Measurements from ENCODE around the gene CEP97.
A peak's percentile ranks its signal among the peaks of the same experiment; 100 is the strongest.

CEP97 gene

DNA sequence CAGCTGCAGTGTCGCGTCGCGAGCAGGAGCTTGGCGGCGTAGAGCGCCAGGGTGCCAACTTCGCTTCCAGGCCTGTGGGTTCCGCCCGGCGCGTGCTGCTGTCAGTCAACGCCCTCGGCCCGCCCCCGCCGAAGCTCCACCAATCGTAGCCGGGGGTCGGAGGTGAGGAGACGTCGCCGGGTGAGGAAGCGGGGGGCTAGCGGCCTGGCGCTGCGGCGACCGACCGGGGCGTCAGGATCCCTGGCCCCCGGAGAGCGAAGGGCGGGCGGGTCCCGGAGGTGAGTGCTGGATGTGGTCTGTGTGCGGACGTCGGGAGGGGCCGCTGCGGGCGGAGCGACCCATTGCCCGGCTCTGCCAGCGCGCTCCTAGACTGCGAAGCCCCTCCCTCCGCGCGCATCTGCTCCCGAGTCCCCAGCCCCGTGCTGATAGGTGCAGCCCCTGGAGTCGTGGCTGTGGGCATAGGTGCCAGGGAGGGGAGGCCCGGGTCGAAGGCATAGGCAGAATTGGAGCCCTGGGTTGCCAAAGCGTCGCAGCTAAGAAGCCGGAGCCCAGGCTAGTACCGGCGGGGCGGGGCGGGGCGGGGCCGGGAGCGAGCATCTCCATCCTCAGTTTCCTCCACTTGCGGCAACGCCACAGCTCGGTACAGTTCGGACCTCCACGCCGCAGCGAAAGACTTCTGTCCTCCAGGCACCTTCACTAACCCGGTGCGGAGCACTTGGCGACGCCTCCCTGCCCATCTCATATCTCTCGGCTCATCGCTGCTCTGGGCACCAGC lies 54.8 kb downstream of the CEP97 start, which contains the start of gene NXPE3:
Gene NXPE3, plus strand, starts transcription at position 165 of the 775 bp plus-strand sequence. CDS start 6,386 bp downstream, outside the sequence.
- peak; percentile 94 for DNase-seq

GRCh38 chr3:101779822-101780381 lies 55.5 kb downstream of the CEP97 start:
- no peak for DNase-seq

DNA sequence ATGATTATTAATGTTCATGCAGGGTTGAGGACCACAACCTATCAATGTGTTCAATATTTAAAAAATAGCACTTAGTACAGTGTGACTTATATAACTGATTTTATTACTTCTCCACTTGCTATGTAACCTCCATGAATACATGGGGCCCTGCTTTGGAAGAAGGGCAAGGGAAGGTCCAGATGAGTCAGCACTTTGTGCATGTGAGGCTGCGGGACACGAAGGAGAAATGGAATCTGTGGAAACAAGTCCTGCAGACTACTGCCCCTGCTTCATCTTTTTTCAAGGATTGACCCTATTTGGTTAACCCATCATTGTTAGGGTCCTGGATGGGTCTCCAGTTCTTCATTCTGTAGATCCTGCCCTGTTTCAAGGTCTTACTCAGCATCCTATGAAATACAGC lies 56.2 kb downstream of the CEP97 start:
- DNase-seq: no peak

GRCh38 chr3:101781166-101781565 lies 56.8 kb downstream of the CEP97 start:
- no peak for DNase-seq

- DNase-seq: peak; percentile 29
These were observed 60.6 kb downstream of the CEP97 start for GRCh38 chr3:101784855-101785613.

GRCh38 chr3:101791778-101792177 lies 67.4 kb downstream of the CEP97 start:
- no peak for DNase-seq

- DNase-seq: no peak
These were observed 71.8 kb downstream of the CEP97 start for GRCh38 chr3:101796077-101796680.

- DNase-seq: no peak
These were observed 76.8 kb downstream of the CEP97 start for GRCh38 chr3:101801174-101801573.

DNA sequence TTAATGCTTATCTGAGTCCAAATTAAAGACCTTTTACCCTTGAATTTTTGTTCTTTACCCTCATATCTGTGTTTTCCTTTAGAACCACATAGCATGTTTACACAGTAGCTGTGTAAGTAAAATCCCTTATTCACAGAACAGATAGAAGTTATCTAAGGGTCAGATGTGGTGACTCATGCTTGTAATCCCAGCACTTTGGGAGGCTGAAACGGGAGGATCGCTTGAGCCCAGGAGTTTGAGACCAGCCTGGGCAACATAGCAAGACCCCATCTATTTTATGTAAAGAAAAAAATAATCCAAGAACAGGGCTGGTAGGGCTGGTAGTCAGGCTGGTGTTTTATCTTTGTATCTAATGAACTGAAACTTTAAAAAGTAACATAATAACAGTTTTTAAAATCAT lies 77.8 kb downstream of the CEP97 start:
- no peak for DNase-seq

GRCh38 chr3:101803173-101803782 lies 78.9 kb downstream of the CEP97 start:
- peak; percentile 79 for DNase-seq

- no peak for DNase-seq
These were observed 79.5 kb downstream of the CEP97 start for GRCh38 chr3:101803939-101804338.

GRCh38 chr3:101806491-101806890 lies 82.1 kb downstream of the CEP97 start:
- no peak for DNase-seq

- DNase-seq: no peak
These were observed 83.5 kb downstream of the CEP97 start for GRCh38 chr3:101807888-101808287.

DNA sequence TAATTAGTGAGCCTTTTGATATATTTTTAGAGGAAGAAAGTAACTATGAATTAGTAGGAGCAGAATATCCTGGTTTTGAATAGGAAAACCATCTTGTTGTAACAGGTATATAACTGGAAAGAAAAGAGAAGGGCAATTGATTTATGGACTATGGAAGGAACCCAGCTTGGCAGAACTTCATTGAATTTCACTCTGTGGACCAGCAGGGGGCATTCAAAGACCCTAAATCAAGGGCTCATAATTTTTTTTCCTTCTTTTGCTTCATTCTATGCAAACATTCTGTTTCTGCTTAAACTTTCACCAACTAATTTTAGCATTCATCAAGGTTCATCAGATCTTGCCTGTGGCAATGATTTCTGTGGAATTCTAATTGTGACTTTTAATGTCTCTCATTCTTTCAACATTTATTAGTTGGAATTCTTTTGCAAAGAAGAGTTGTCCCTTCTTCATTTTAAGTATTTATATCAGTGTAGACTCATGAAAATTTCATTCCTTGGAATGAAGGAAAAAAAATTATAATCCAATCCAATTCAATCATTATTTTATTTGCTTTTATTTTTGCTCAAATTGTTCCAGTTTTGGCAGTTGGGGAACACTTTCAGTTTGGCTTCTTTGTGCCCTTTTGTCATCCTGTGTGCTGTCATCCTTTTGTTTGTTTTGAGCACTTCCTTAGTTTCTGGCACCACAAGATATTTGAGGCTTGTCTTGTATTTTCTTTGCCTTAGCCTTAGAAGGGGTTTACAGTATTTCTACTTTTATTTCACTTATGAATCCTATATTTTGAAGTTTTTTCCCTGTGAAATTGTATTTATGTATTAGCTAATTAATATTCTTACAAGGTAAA lies 85.0 kb downstream of the CEP97 start:
- DNase-seq: peak; percentile 67

- peak; percentile 20 for DNase-seq
These were observed 85.6 kb downstream of the CEP97 start for GRCh38 chr3:101810022-101810418.

DNA sequence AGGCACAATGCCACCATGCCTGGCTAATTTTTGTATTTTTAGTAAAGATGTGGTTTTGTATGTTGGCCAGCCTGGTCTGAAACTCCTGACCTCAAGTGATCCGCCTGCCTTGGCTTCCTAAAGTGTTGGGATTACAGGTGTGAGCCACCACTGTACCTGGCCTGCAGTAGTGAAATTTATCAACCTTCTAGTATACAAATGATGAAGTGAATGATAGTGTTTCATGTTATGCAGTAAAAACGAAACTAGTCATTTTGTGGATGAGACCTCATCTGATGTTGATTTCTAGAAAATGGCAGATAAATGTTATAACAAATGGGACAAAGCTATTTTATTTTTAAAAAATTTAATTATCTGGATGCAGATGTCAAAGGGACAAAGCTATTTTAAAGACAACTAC lies 87.5 kb downstream of the CEP97 start:
- no peak for DNase-seq

- DNase-seq: no peak
These were observed 88.5 kb downstream of the CEP97 start for GRCh38 chr3:101812895-101813294.

DNA sequence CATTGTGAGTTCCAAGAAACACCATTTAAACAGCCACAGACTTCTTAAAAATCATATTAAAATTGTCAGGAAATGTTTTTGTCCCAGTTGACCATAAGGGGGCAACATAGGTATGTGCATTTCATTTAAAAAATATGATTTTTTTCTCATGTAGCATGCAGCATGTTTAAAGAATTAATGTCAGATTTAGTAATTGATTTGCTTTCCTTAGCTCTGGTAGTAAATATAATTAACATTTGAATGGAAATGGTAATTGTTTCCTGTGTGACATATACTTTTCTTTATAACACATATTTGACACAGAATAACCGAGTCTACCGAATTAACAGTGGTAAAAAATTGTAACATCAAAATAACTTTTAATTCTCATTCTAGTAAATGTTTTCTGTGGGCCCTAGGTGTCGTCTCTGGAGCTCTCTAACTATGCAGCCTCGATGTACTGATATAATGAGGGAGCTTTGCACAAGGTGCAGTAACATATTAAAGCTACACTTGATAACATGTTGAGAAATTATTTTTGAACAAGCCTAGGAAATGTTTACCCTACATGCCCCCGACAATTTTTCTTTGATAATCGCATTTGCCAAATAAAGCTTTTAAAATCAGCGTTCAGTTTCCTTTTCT lies 89.5 kb downstream of the CEP97 start:
- peak; percentile 60 for DNase-seq

GRCh38 chr3:101814835-101815234 lies 90.4 kb downstream of the CEP97 start:
- no peak for DNase-seq

- DNase-seq: no peak
These were observed 92.1 kb downstream of the CEP97 start for GRCh38 chr3:101816215-101817149.

All from CD4-positive, alpha-beta T cell treated with Interleukin-10 for 1 hour (primary cell).